ENCODE measurements around the gene HSD11B1.

Gene HSD11B1

GRCh38 chr1:209727286-209727685 is 22.6 kb downstream of the HSD11B1 start:
- DNase-seq (ENCODE audit: low read depth) = no peak

GRCh38 chr1:209727785-209728184 is 23.1 kb downstream of the HSD11B1 start:
- DNase-seq (ENCODE audit: low read depth) = no peak

GRCh38 chr1:209728466-209728865 is 23.8 kb downstream of the HSD11B1 start:
- DNase-seq (ENCODE audit: low read depth) = no peak

GRCh38 chr1:209729436-209729835 is 24.8 kb downstream of the HSD11B1 start:
- no peak for DNase-seq (ENCODE audit: low read depth)

GRCh38 chr1:209732725-209733124 is 28.1 kb downstream of the HSD11B1 start:
- no peak for DNase-seq (ENCODE audit: low read depth)

GRCh38 chr1:209733409-209734192 is 29.0 kb downstream of the HSD11B1 start:
- no peak for DNase-seq (ENCODE audit: low read depth)

- DNase-seq (ENCODE audit: low read depth) = no peak
Observed at GRCh38 chr1:209736490-209737117, 32.0 kb downstream of the HSD11B1 start.

GRCh38 chr1:209737118-209737505 is 32.5 kb downstream of the HSD11B1 start:
- no peak for DNase-seq (ENCODE audit: low read depth)

- no peak for DNase-seq (ENCODE audit: low read depth)
Observed at GRCh38 chr1:209738270-209738669, 33.6 kb downstream of the HSD11B1 start.

- no peak for DNase-seq (ENCODE audit: low read depth)
Observed at GRCh38 chr1:209741193-209741592, 36.5 kb downstream of the HSD11B1 start.

GRCh38 chr1:209741889-209742288 is 37.2 kb downstream of the HSD11B1 start:
- DNase-seq (ENCODE audit: low read depth) = no peak

- DNase-seq (ENCODE audit: low read depth) = no peak
Observed at GRCh38 chr1:209742409-209743144, 37.9 kb downstream of the HSD11B1 start.

GRCh38 chr1:209743145-209743482 is 38.5 kb downstream of the HSD11B1 start:
- DNase-seq (ENCODE audit: low read depth) = no peak

- no peak for DNase-seq (ENCODE audit: low read depth)
Observed at GRCh38 chr1:209746451-209747165, 42.0 kb downstream of the HSD11B1 start.

- peak; percentile 68 for DNase-seq (ENCODE audit: low read depth)
Observed at GRCh38 chr1:209747580-209748262, 43.1 kb downstream of the HSD11B1 start.

- DNase-seq (ENCODE audit: low read depth) = no peak
Observed at GRCh38 chr1:209748620-209749019, 44.0 kb downstream of the HSD11B1 start.

- no peak for DNase-seq (ENCODE audit: low read depth)
Observed at GRCh38 chr1:209749205-209749604, 44.6 kb downstream of the HSD11B1 start.

- DNase-seq (ENCODE audit: low read depth) = no peak
Observed at GRCh38 chr1:209749670-209750323, 45.2 kb downstream of the HSD11B1 start.

GRCh38 chr1:209751627-209752231 is 47.1 kb downstream of the HSD11B1 start:
- no peak for DNase-seq (ENCODE audit: low read depth)

- no peak for DNase-seq (ENCODE audit: low read depth)
Observed at GRCh38 chr1:209752890-209753289, 48.2 kb downstream of the HSD11B1 start.

- DNase-seq (ENCODE audit: low read depth) = no peak
Observed at GRCh38 chr1:209755256-209755655, 50.6 kb downstream of the HSD11B1 start.

Measured in stimulated activated CD8-positive, alpha-beta memory T cell treated with anti-CD3 and anti-CD28 coated beads, Interleukin-12 subunit alpha, Interleukin-12 subunit beta, amount 100 ng/mL, for 1 hour (primary cell).